SU-DHL-6 (cell line): ENCODE results near the gene HDGF.

Source experiments
- H2AFZ ChIP-seq: fragments of 200-600 bp; sonication (generic); 2 replicates; pipeline ENCODE4 v1.6.1; 2014; ENCODE audit warnings: low read depth, mild to moderate bottlenecking, moderate library complexity, mixed read lengths, antibody characterized with exemption, low read length; ENCODE audit not compliant: severe bottlenecking
- H3F3A ChIP-seq: fragments of 200-600 bp; shearing (Covaris generic); 2 replicates; pipeline ENCODE4 v1.6.0; 2016; ENCODE audit warnings: antibody characterized with exemption, mild to moderate bottlenecking; ENCODE audit not compliant: insufficient read depth
- H3K27ac ChIP-seq: fragments of 200-600 bp; sonication (generic); 2 replicates; pipeline ENCODE4 v1.5.1; 2016; ENCODE audit warnings: low read depth, mild to moderate bottlenecking, low read length, moderate library complexity, mixed read lengths
- H3K27me3 ChIP-seq: fragments of 200-600 bp; sonication (generic), shearing (Covaris generic); 2 replicates; pipeline ENCODE4 v1.6.0; 2014; ENCODE audit warnings: mild to moderate bottlenecking, low read length
- H3K36me3 ChIP-seq: fragments of 200-600 bp; sonication (generic); 2 replicates; pipeline ENCODE4 v1.6.1; 2014; ENCODE audit warnings: mild to moderate bottlenecking, low read length, mixed read lengths
- H3K4me2 ChIP-seq: fragments of 300-600, 200-600 bp; shearing (Covaris generic), sonication (generic); 2 replicates; pipeline ENCODE4 v1.6.0; 2014; ENCODE audit warnings: low read length, low read depth, mild to moderate bottlenecking; ENCODE audit not compliant: poor library complexity, severe bottlenecking
- H3K4me3 ChIP-seq: fragments of 200-600 bp; sonication (generic); 2 replicates; pipeline ENCODE4 v1.5.1; 2014; ENCODE audit warnings: antibody characterized with exemption, low read length, mild to moderate bottlenecking, mixed read lengths; ENCODE audit not compliant: insufficient read depth, poor library complexity, severe bottlenecking
- H3K79me2 ChIP-seq: fragments of 200-600 bp; sonication (generic); 2 replicates; pipeline ENCODE4 v1.6.1; 2014; ENCODE audit warnings: mild to moderate bottlenecking, low read length, moderate library complexity; ENCODE audit not compliant: insufficient read depth
- H3K9ac ChIP-seq: fragments of 200-600 bp; sonication (generic); 2 replicates; pipeline ENCODE4 v1.7.0; 2014; ENCODE audit warnings: mild to moderate bottlenecking, low read length
- H3K9me2 ChIP-seq: fragments of 200-600 bp; sonication (generic); replicated peaks from 2 replicates; pipeline ENCODE4 v1.6.1; 2014; ENCODE audit warnings: low read length; ENCODE audit not compliant: insufficient read depth
- H3K9me3 ChIP-seq: fragments of 200-600 bp; sonication (generic); 2 replicates; pipeline ENCODE4 v1.6.1; 2014; ENCODE audit warnings: low read length, mixed read lengths; ENCODE audit not compliant: insufficient read depth
- H4K20me1 ChIP-seq: fragments of 200-600 bp; sonication (generic); 2 replicates; pipeline ENCODE4 v1.6.1; 2014; ENCODE audit warnings: low read depth, mild to moderate bottlenecking, antibody characterized with exemption, low read length, moderate library complexity, mixed read lengths
- CTCF ChIP-seq: fragments of 200-600 bp; sonication (generic); IDR thresholded peaks from one replicate; pipeline ENCODE4 v1.5.1; 2017; ENCODE audit warnings: antibody characterized with exemption, mild to moderate bottlenecking, low read length, moderate library complexity; ENCODE audit not compliant: insufficient read depth, poor library complexity, severe bottlenecking
- EZH2phosphoT487 ChIP-seq: fragments of 200-600 bp; sonication (generic), shearing (Covaris generic); conservative IDR thresholded peaks from 2 replicates; pipeline ENCODE4 v1.6.1; 2018; ENCODE audit warnings: mild to moderate bottlenecking, antibody characterized with exemption, low read length, moderate library complexity, mixed read lengths

The HDGF gene

GRCh38 chr1:156747742-156748669 lies 3.5 kb downstream of the HDGF start:
- no peaks in the 10 kb centered on the region for H3K9me2 ChIP-seq
- H2AFZ ChIP-seq = no peak overlapping the region
- H3F3A ChIP-seq = peaks cover 26% of the 10 kb centered on the region
- H3K79me2 ChIP-seq = peaks cover 69% of the 10 kb centered on the region
- H3K4me2 ChIP-seq = peak overlapping the region; percentile 70
- no peaks in the 10 kb centered on the region for H3K9me3 ChIP-seq
- H3K27ac ChIP-seq = peak overlapping the region; percentile 88
- no peaks in the 10 kb centered on the region for H3K36me3 ChIP-seq
- peak overlapping the region; percentile 91 for H3K4me3 ChIP-seq
- no peaks in the 10 kb centered on the region for H3K27me3 ChIP-seq
- no peaks in the 10 kb centered on the region; the same call in 1 of the 2 replicates for H4K20me1 ChIP-seq
- TF ChIP-seq CTCF (no peak), EZH2phosphoT487 (no peak)
- peak overlapping the region; percentile 86 for H3K9ac ChIP-seq

- H3K36me3 ChIP-seq = no peaks in the 10 kb centered on the region
- peak overlapping the region; percentile 86 for H3K9ac ChIP-seq
- H3K9me3 ChIP-seq = no peaks in the 10 kb centered on the region
- peak overlapping the region; percentile 70 for H3K4me2 ChIP-seq
- H3K27ac ChIP-seq = peak overlapping the region; percentile 88
- no peak overlapping the region for H2AFZ ChIP-seq
- no peaks in the 10 kb centered on the region; the same call in 1 of the 2 replicates for H4K20me1 ChIP-seq
- peaks cover 62% of the 10 kb centered on the region for H3K79me2 ChIP-seq
- H3F3A ChIP-seq = peaks cover 25% of the 10 kb centered on the region
- no peaks in the 10 kb centered on the region for H3K27me3 ChIP-seq
- peak overlapping the region; percentile 13 for H3K4me3 ChIP-seq
- H3K9me2 ChIP-seq = no peaks in the 10 kb centered on the region
- TF ChIP-seq EZH2phosphoT487 (no peak), CTCF (peak; percentile 46)
Measured at GRCh38 chr1:156746728-156747631, 4.5 kb downstream of the HDGF start.

GRCh38 chr1:156746406-156746727 lies 5.1 kb downstream of the HDGF start:
- no peaks in the 10 kb centered on the region for H3K9me3 ChIP-seq
- no peaks in the 10 kb centered on the region for H3K36me3 ChIP-seq
- no peaks in the 10 kb centered on the region for H3K9me2 ChIP-seq
- no peak overlapping the region for H3K4me2 ChIP-seq
- TF ChIP-seq CTCF (no peak), EZH2phosphoT487 (no peak)
- peaks cover 61% of the 10 kb centered on the region for H3K79me2 ChIP-seq
- H2AFZ ChIP-seq = no peak overlapping the region
- H3K27ac ChIP-seq = no peak overlapping the region
- H4K20me1 ChIP-seq = no peaks in the 10 kb centered on the region; the same call in 1 of the 2 replicates
- no peak overlapping the region for H3K9ac ChIP-seq
- peaks cover 31% of the 10 kb centered on the region for H3F3A ChIP-seq
- no peaks in the 10 kb centered on the region for H3K27me3 ChIP-seq
- H3K4me3 ChIP-seq = no peak overlapping the region
